ENCODE measurements around the gene CACNA1B. TPM values are rescaled to one million over a fixed set of nuclear protein-coding genes. Genes with fewer than 3 reads are reported as not detected.

Gene CACNA1B
- total RNA-seq, 1 donor from 2014 or later, result 0.74 TPM

DNA sequence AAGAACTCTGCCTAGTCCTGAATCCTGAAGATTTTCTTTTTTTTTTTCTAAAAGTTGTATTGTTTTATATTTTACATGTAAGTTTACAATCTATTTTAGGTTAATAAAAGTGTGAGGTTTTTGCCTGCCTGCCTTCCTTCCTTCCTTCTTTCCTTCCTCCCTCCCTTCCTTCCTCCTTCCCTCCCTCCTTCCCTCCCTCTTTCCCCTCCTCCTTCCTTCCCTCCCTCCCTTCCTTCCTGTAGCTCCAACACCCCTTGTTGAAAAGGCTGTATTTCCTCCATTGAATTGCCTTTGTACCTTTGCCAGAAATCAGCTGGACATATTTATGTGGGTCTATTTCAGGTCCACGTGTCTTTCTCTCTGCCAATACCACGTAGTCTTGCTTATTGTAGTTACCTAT lies 46.6 kb downstream of the CACNA1B start:
- no peaks in the 10 kb centered on the region for H3K4me1 ChIP-seq
- H3K27ac ChIP-seq, result no peak overlapping the region
- H3K4me3 ChIP-seq, result no peak overlapping the region
- DNase-seq (ENCODE audit: extremely low spot score in 2 of 2), result no peak
- no peaks in the 10 kb centered on the region for H3K36me3 ChIP-seq
- H3K9me3 ChIP-seq, result no peaks in the 10 kb centered on the region
- TF ChIP-seq POLR2AphosphoS5 (IDR thresholded peaks at IDR 0.05; ENCODE audit: insufficient read depth in 1 of 2, low read depth in 1 of 2) (no peak), POLR2A (IDR thresholded peaks at IDR 0.05) (no peak)
- TF ChIP-seq, protein P1, sequence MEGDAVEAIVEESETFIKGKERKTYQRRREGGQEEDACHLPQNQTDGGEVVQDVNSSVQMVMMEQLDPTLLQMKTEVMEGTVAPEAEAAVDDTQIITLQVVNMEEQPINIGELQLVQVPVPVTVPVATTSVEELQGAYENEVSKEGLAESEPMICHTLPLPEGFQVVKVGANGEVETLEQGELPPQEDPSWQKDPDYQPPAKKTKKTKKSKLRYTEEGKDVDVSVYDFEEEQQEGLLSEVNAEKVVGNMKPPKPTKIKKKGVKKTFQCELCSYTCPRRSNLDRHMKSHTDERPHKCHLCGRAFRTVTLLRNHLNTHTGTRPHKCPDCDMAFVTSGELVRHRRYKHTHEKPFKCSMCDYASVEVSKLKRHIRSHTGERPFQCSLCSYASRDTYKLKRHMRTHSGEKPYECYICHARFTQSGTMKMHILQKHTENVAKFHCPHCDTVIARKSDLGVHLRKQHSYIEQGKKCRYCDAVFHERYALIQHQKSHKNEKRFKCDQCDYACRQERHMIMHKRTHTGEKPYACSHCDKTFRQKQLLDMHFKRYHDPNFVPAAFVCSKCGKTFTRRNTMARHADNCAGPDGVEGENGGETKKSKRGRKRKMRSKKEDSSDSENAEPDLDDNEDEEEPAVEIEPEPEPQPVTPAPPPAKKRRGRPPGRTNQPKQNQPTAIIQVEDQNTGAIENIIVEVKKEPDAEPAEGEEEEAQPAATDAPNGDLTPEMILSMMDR (IDR thresholded peaks at IDR 0.05), result no peak
- intact Hi-C loops (cut with DNase I), result no loop called here
- no peaks in the 10 kb centered on the region for H3K27me3 ChIP-seq

DNA sequence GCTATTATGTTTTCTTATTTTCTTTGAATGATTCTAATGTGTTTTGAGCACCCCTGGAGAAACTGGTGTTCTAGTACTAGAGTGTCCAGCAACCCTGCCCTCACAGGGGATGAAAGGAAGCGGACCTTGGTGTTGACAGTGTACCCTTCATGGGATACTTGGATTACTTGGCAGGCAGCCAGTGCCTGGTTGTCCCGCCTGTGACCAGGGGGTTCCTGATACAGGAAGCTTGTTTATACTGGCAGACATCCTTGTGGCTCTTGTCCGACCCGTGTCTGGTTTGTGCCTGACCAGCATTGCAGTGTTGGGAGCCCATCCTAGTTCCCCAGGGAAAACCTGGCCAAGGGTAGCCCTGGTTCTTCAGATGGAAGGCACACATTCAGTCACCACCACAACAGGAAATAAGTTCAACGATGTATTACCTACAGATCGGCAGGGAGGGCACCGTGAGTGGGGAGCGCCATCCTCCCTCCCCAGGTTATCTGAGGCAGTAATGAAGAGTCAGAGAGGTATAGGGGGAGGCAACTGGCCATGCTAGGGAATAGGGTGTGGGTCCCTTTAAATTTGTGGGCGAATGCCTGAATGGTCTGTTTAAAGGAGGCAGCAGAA lies 47.3 kb downstream of the CACNA1B start:
- H3K27ac ChIP-seq, result no peak overlapping the region
- no peaks in the 10 kb centered on the region for H3K36me3 ChIP-seq
- intact Hi-C loops (cut with DNase I), result no loop called here
- no peaks in the 10 kb centered on the region for H3K4me1 ChIP-seq
- no peak for TF ChIP-seq POLR2A (IDR thresholded peaks at IDR 0.05)
- TF ChIP-seq, protein P1 (IDR thresholded peaks at IDR 0.05), result no peak
- no peak for TF ChIP-seq POLR2AphosphoS5 (IDR thresholded peaks at IDR 0.05; ENCODE audit: insufficient read depth in 1 of 2, low read depth in 1 of 2)
- no peaks in the 10 kb centered on the region for H3K27me3 ChIP-seq
- H3K9me3 ChIP-seq, result no peaks in the 10 kb centered on the region
- DNase-seq (ENCODE audit: extremely low spot score in 2 of 2), result no peak
- H3K4me3 ChIP-seq, result no peak overlapping the region

DNA sequence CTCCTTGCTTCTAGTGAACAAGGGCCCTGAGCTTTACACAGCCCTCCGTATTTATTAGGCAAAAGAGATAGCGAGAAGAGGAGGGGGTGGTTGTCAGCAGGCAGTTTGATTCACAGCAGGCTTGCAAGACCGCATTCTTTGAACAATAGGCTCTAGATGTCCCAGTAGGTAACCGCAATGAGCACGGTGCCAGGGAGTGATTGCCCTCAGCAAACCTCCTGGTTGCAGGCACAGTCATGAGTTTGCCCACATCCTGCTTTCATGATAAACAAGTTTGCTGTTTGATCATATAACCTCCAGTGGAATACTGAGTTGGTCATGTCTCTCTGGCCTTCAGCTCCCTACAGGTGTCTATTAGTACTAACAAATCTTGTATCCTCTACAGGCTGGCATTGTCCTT lies 66.1 kb downstream of the CACNA1B start:
- no peak for DNase-seq (ENCODE audit: extremely low spot score in 2 of 2)
- H3K27ac ChIP-seq, result no peak overlapping the region
- no peaks in the 10 kb centered on the region for H3K4me1 ChIP-seq
- H3K4me3 ChIP-seq, result no peak overlapping the region
- peaks cover 5% of the 10 kb centered on the region for H3K9me3 ChIP-seq
- TF ChIP-seq, protein P1 (IDR thresholded peaks at IDR 0.05), result no peak
- TF ChIP-seq POLR2AphosphoS5 (IDR thresholded peaks at IDR 0.05; ENCODE audit: insufficient read depth in 1 of 2, low read depth in 1 of 2) (no peak), POLR2A (IDR thresholded peaks at IDR 0.05) (no peak)
- no peaks in the 10 kb centered on the region for H3K27me3 ChIP-seq
- no peaks in the 10 kb centered on the region for H3K36me3 ChIP-seq
- intact Hi-C loops (cut with DNase I), result no loop called here

DNA sequence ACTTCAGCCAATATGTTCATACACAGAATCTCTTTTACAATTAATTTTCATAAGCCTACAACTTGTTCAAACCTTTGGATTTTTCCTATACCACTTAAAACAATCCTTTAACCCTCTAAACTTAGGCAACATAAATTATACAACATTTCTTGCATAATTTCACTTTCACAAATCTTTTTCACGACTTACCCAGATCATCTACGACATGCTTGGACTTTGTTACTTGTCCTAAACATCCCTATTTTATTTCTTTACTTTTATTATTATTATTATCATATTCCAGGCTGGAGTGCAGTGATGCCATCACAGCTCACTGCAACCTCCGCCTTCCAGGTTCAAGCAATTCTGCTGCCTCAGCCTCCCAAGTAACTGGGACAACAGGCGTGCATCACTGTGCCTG lies 68.0 kb downstream of the CACNA1B start:
- H3K27me3 ChIP-seq, result no peaks in the 10 kb centered on the region
- H3K4me1 ChIP-seq, result no peaks in the 10 kb centered on the region
- intact Hi-C loops (cut with DNase I), result no loop called here
- H3K4me3 ChIP-seq, result no peak overlapping the region
- peaks cover 5% of the 10 kb centered on the region for H3K9me3 ChIP-seq
- H3K36me3 ChIP-seq, result no peaks in the 10 kb centered on the region
- no peak for DNase-seq (ENCODE audit: extremely low spot score in 2 of 2)
- TF ChIP-seq, protein P1 (IDR thresholded peaks at IDR 0.05), result no peak
- no peak for TF ChIP-seq POLR2A (IDR thresholded peaks at IDR 0.05)
- no peak for TF ChIP-seq POLR2AphosphoS5 (IDR thresholded peaks at IDR 0.05; ENCODE audit: insufficient read depth in 1 of 2, low read depth in 1 of 2)
- no peak overlapping the region for H3K27ac ChIP-seq

DNA sequence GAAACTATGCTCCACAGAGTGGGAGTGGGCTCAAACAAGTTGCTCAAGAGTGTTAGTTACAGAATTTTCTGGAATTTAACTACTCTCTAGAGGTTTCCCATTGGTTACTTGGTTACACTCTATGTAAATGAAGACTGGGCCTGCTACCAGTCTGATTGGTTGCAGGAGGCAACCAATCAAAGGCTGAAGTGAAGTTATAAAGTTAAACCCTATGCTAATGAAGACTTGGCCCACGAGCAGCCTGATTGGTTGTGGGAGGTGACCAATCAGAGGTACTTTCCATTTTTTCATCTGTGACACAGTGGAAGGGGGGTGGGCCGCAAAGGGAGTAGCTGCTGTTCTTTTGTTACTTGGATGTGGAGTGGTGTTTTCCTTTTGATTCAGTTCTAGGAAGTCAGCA lies 69.4 kb downstream of the CACNA1B start:
- TF ChIP-seq, protein P1 (IDR thresholded peaks at IDR 0.05), result no peak
- no peak for TF ChIP-seq POLR2A (IDR thresholded peaks at IDR 0.05)
- TF ChIP-seq POLR2AphosphoS5 (IDR thresholded peaks at IDR 0.05; ENCODE audit: insufficient read depth in 1 of 2, low read depth in 1 of 2), result no peak
- intact Hi-C loops (cut with DNase I), result no loop called here
- peaks cover 5% of the 10 kb centered on the region for H3K9me3 ChIP-seq
- no peaks in the 10 kb centered on the region for H3K36me3 ChIP-seq
- H3K4me1 ChIP-seq, result no peaks in the 10 kb centered on the region
- no peak overlapping the region for H3K4me3 ChIP-seq
- no peaks in the 10 kb centered on the region for H3K27me3 ChIP-seq
- no peak overlapping the region for H3K27ac ChIP-seq
- DNase-seq (ENCODE audit: extremely low spot score in 2 of 2), result no peak

Data from vagina (tissue), 2 donors.